GM12892 (cell line): ENCODE measurements around the gene MRPL19.
"Not testable (repeated sequence)": the region's sequence is repeated elsewhere in the genome, so short reads cannot be mapped to it uniquely, and the experiment has no call there.

Experiments
- DNase-seq: peaks from one replicate; pipeline ENCODE4 v3.0.0; 2011; ENCODE audit not compliant: insufficient read length
- FAIRE-seq: peaks from 2 replicates; lab custom pipeline; 2011; peaks lifted over from hg19 to GRCh38; lab: Jason Lieb, UNC
- POLR2A ChIP-seq: IDR thresholded peaks from 2 replicates; pipeline ENCODE4 v1.6.1; 2011; ENCODE audit warnings: low read depth, low read length, control low read depth
- POLR2AphosphoS5 ChIP-seq: IDR thresholded peaks from 2 replicates; pipeline ENCODE4 v1.6.1; 2011; ENCODE audit warnings: low read depth, low read length, control low read depth
- TAF1 ChIP-seq: IDR thresholded peaks from 2 replicates; pipeline ENCODE4 v1.6.1; 2011; ENCODE audit warnings: low read depth, mild to moderate bottlenecking, control low read depth, low read length, borderline replicate concordance

The MRPL19 gene

GRCh38 chr2:75645643-75646042 is 940 bp upstream of the MRPL19 start:
- FAIRE-seq, result no peak
- TF ChIP-seq POLR2A (no peak), POLR2AphosphoS5 (no peak), TAF1 (no peak)
- no peak for DNase-seq

- DNase-seq (no peak), FAIRE-seq (no peak)
- TF ChIP-seq TAF1, result no peak
- TF ChIP-seq POLR2A, result no peak
- no peak for TF ChIP-seq POLR2AphosphoS5
Observed at GRCh38 chr2:75646090-75646582, 447 bp upstream of the MRPL19 start.

- TF ChIP-seq POLR2AphosphoS5 (no peak), POLR2A (no peak), TAF1 (no peak)
- DNase-seq (no peak), FAIRE-seq (no peak)
Observed at GRCh38 chr2:75647771-75648170, 1.2 kb downstream of the MRPL19 start.

GRCh38 chr2:75654012-75654411 is 7.4 kb downstream of the MRPL19 start:
- TF ChIP-seq POLR2A (no peak), POLR2AphosphoS5 (no peak), TAF1 (no peak)
- DNase-seq (no peak), FAIRE-seq (no peak)

GRCh38 chr2:75655861-75656260 is 9.3 kb downstream of the MRPL19 start:
- TF ChIP-seq POLR2AphosphoS5 (no peak), POLR2A (no peak), TAF1 (no peak)
- no peak for DNase-seq
- no peak for FAIRE-seq

- FAIRE-seq (no peak), DNase-seq (no peak)
- TF ChIP-seq POLR2AphosphoS5, result no peak
- TF ChIP-seq POLR2A, result no peak
- TF ChIP-seq TAF1, result no peak
Observed at GRCh38 chr2:75656563-75656962, 10.0 kb downstream of the MRPL19 start.

- FAIRE-seq (no peak), DNase-seq (no peak)
- TF ChIP-seq POLR2AphosphoS5 (no peak), TAF1 (no peak), POLR2A (no peak)
Observed at GRCh38 chr2:75657798-75658197, 11.2 kb downstream of the MRPL19 start.

- FAIRE-seq (no peak), DNase-seq (no peak)
- TF ChIP-seq TAF1 (no peak), POLR2AphosphoS5 (no peak), POLR2A (no peak)
Observed at GRCh38 chr2:75666911-75667310, 20.3 kb downstream of the MRPL19 start.

- FAIRE-seq (no peak), DNase-seq (no peak)
- TF ChIP-seq POLR2AphosphoS5 (no peak), POLR2A (no peak), TAF1 (no peak)
Observed at GRCh38 chr2:75667884-75668283, 21.3 kb downstream of the MRPL19 start.

- not testable (repeated sequence) for FAIRE-seq
Observed at GRCh38 chr2:75675423-75675822, 28.8 kb downstream of the MRPL19 start.

GRCh38 chr2:75675908-75676307 is 29.3 kb downstream of the MRPL19 start:
- no peak for FAIRE-seq
- TF ChIP-seq POLR2A (no peak), TAF1 (no peak), POLR2AphosphoS5 (no peak)
- DNase-seq, result no peak

More at GRCh38 chr2:75675423-75675822, 28.8 kb downstream of the MRPL19 start:
- DNase-seq, result not testable (repeated sequence)

GRCh38 chr2:75676464-75676863 is 29.9 kb downstream of the MRPL19 start:
- no peak for DNase-seq
- no peak for TF ChIP-seq TAF1
- no peak for TF ChIP-seq POLR2AphosphoS5
- TF ChIP-seq POLR2A, result no peak
- no peak for FAIRE-seq

- no peak for FAIRE-seq
- DNase-seq, result no peak
- no peak for TF ChIP-seq TAF1
- TF ChIP-seq POLR2A, result no peak
- TF ChIP-seq POLR2AphosphoS5, result no peak
Observed at GRCh38 chr2:75679556-75679955, 33.0 kb downstream of the MRPL19 start.
